Measurements from ENCODE around the gene DOCK2. TPM values are rescaled to one million over a fixed set of nuclear protein-coding genes. Genes with fewer than 3 reads are reported as not detected.
A peak's percentile ranks its signal among the peaks of the same experiment; 100 is the strongest.

DOCK2 gene
- total RNA-seq, 1 donor = 6.2 TPM

DNA sequence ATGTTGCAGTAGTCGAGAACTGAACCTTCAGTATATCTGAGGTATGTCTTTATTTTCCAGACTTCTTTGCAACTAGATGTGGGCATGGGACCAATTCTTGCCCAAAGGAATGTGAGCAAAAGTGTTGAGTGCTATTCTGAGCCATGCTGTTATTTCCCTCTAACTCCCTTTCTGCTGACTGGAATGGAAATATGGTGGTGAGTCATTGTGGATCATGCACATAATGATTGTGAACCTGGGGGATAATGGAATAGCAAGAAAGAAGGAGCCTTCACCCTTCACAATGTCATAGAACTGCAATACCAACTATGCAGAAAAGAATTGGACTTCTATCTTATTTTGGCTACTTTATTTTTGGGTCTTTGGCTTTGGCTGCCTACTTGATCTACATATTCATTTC is 10.3 kb upstream of the DOCK2 start:
- H4K20me1 ChIP-seq (ENCODE audit: insufficient read depth, low read length) = no peaks in the 10 kb centered on the region
- no peaks in the 10 kb centered on the region for H3K79me2 ChIP-seq (ENCODE audit: insufficient read depth, low read length)
- no peak overlapping the region for H3K4me3 ChIP-seq (ENCODE audit: insufficient read depth, low read length)
- peak overlapping the region; percentile 35 for H3K4me2 ChIP-seq (ENCODE audit: insufficient read depth, low read length)
- H3K27me3 ChIP-seq (ENCODE audit: insufficient read depth, low read length) = no peaks in the 10 kb centered on the region
- H3K9me3 ChIP-seq (ENCODE audit: low read depth, low read length) = no peaks in the 10 kb centered on the region
- peaks cover 47% of the 10 kb centered on the region for H3K4me1 ChIP-seq (ENCODE audit: insufficient read depth, low read length)
- H3K36me3 ChIP-seq (ENCODE audit: insufficient read depth, low read length) = no peaks in the 10 kb centered on the region
- H2AFZ ChIP-seq (ENCODE audit: low read length) = no peak overlapping the region
- H3K27ac ChIP-seq (ENCODE audit: low read depth, low read length) = peak overlapping the region; percentile 78
- TF ChIP-seq, protein P1, sequence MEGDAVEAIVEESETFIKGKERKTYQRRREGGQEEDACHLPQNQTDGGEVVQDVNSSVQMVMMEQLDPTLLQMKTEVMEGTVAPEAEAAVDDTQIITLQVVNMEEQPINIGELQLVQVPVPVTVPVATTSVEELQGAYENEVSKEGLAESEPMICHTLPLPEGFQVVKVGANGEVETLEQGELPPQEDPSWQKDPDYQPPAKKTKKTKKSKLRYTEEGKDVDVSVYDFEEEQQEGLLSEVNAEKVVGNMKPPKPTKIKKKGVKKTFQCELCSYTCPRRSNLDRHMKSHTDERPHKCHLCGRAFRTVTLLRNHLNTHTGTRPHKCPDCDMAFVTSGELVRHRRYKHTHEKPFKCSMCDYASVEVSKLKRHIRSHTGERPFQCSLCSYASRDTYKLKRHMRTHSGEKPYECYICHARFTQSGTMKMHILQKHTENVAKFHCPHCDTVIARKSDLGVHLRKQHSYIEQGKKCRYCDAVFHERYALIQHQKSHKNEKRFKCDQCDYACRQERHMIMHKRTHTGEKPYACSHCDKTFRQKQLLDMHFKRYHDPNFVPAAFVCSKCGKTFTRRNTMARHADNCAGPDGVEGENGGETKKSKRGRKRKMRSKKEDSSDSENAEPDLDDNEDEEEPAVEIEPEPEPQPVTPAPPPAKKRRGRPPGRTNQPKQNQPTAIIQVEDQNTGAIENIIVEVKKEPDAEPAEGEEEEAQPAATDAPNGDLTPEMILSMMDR (IDR thresholded peaks at IDR 0.05; ENCODE audit: extremely low read depth, low read depth, low read length) = no peak
- peak; percentile 85 for DNase-seq (ENCODE audit: insufficient read length, low spot score, missing footprints)

DNA sequence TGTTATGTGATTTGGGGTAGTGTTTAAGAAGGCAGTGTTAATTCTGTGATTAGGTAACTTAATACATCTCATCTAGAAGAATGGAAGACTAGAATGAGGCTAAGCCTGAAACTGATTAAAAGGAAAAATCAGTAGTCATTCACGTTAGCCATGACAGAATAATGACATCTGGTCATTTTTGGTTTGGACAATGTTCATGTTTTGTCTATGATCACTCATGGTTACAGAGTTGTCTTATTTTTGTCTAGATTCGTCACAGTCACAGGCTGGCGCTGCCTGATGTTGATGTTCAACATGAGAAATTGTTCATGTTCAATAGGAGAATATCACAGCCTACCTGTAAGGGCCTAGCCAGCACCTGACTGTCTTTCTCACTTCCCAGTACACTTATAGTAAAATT is 9.5 kb upstream of the DOCK2 start:
- H2AFZ ChIP-seq (ENCODE audit: low read length) = no peak overlapping the region
- peaks cover 48% of the 10 kb centered on the region for H3K4me1 ChIP-seq (ENCODE audit: insufficient read depth, low read length)
- H3K27me3 ChIP-seq (ENCODE audit: insufficient read depth, low read length) = no peaks in the 10 kb centered on the region
- no peaks in the 10 kb centered on the region for H3K79me2 ChIP-seq (ENCODE audit: insufficient read depth, low read length)
- H3K36me3 ChIP-seq (ENCODE audit: insufficient read depth, low read length) = no peaks in the 10 kb centered on the region
- no peaks in the 10 kb centered on the region for H3K9me3 ChIP-seq (ENCODE audit: low read depth, low read length)
- H3K4me3 ChIP-seq (ENCODE audit: insufficient read depth, low read length) = no peak overlapping the region
- H3K27ac ChIP-seq (ENCODE audit: low read depth, low read length) = peak overlapping the region; percentile 78
- DNase-seq (ENCODE audit: insufficient read length, low spot score, missing footprints) = no peak
- H4K20me1 ChIP-seq (ENCODE audit: insufficient read depth, low read length) = no peaks in the 10 kb centered on the region
- TF ChIP-seq, protein P1 (IDR thresholded peaks at IDR 0.05; ENCODE audit: extremely low read depth, low read depth, low read length) = no peak
- no peak overlapping the region for H3K4me2 ChIP-seq (ENCODE audit: insufficient read depth, low read length)

DNA sequence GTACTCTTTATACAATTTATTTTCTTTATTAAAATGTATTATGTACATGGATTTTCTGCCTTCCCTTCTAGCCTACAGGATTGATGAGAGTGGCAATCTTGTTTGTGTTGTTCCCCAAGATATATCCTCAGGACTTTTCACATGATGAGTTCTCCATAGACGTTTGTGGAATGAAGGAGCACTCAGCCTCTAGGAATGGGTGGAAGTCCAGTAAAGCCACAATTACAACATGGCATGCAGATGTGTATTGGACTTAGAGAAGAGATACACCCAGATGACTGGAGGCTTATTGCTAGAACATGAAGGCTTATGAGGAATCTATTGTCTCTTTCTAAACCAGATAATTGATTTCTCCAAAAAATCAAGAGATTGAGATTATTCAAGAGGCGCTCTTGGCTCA is 8.2 kb upstream of the DOCK2 start:
- peak overlapping the region; percentile 78 for H3K27ac ChIP-seq (ENCODE audit: low read depth, low read length)
- TF ChIP-seq, protein P1 (IDR thresholded peaks at IDR 0.05; ENCODE audit: extremely low read depth, low read depth, low read length) = no peak
- H2AFZ ChIP-seq (ENCODE audit: low read length) = no peak overlapping the region
- no peaks in the 10 kb centered on the region for H3K36me3 ChIP-seq (ENCODE audit: insufficient read depth, low read length)
- peaks cover 48% of the 10 kb centered on the region for H3K4me1 ChIP-seq (ENCODE audit: insufficient read depth, low read length)
- no peaks in the 10 kb centered on the region for H3K79me2 ChIP-seq (ENCODE audit: insufficient read depth, low read length)
- H3K4me3 ChIP-seq (ENCODE audit: insufficient read depth, low read length) = no peak overlapping the region
- H4K20me1 ChIP-seq (ENCODE audit: insufficient read depth, low read length) = no peaks in the 10 kb centered on the region
- H3K9me3 ChIP-seq (ENCODE audit: low read depth, low read length) = no peaks in the 10 kb centered on the region
- H3K27me3 ChIP-seq (ENCODE audit: insufficient read depth, low read length) = no peaks in the 10 kb centered on the region
- no peak overlapping the region for H3K4me2 ChIP-seq (ENCODE audit: insufficient read depth, low read length)
- no peak for DNase-seq (ENCODE audit: insufficient read length, low spot score, missing footprints)

DNA sequence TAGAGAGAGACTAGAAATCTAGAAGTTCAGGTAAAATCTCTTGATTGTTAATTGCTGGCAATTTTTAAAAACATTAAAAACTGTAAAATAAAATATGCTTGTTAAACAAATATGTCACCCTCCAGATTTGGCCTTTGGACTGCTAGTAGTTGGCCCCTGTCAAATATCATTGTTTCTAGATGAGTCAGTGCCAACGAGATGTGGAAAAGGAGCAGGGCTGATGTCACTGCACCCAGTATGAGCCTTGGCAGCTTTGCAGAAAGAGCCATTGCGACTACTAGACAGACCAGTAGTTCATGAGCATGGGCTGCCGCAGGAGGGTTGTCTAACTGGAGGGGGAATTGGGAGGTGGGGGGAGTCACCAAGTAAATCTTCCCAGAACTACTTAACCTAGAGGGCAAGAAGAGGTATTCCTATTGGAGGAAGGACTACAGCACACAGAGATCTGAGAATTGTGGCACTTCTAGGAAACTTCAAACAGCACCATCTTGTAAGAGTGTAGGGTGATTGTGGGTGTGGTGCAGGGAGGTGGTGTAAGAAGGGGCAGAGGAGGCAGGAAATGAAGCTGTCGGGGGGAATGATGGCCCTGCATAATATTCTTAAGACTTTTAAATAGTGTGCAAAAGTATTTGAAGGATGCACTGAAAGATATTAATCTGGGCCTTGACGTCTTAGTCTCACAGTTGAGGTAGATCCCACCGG is 7.1 kb upstream of the DOCK2 start:
- TF ChIP-seq, protein P1 (IDR thresholded peaks at IDR 0.05; ENCODE audit: extremely low read depth, low read depth, low read length) = no peak
- no peak overlapping the region for H3K4me3 ChIP-seq (ENCODE audit: insufficient read depth, low read length)
- DNase-seq (ENCODE audit: insufficient read length, low spot score, missing footprints) = peak; percentile 89
- H2AFZ ChIP-seq (ENCODE audit: low read length) = peak overlapping the region; percentile 0
- H3K27ac ChIP-seq (ENCODE audit: low read depth, low read length) = peak overlapping the region; percentile 78
- no peaks in the 10 kb centered on the region for H3K9me3 ChIP-seq (ENCODE audit: low read depth, low read length)
- H3K79me2 ChIP-seq (ENCODE audit: insufficient read depth, low read length) = no peaks in the 10 kb centered on the region
- H3K4me1 ChIP-seq (ENCODE audit: insufficient read depth, low read length) = peaks cover 48% of the 10 kb centered on the region
- no peaks in the 10 kb centered on the region for H3K36me3 ChIP-seq (ENCODE audit: insufficient read depth, low read length)
- no peaks in the 10 kb centered on the region for H3K27me3 ChIP-seq (ENCODE audit: insufficient read depth, low read length)
- H4K20me1 ChIP-seq (ENCODE audit: insufficient read depth, low read length) = no peaks in the 10 kb centered on the region
- H3K4me2 ChIP-seq (ENCODE audit: insufficient read depth, low read length) = no peak overlapping the region
